Activated CD4-positive, CD25-positive, alpha-beta regulatory T cell treated with anti-CD3 and anti-CD28 coated beads, Interleukin-2, amount 50 U/mL, for 16 hours (primary cell): ENCODE data around the gene EPHB6.

Source experiments
- DNase-seq: peaks from one replicate; pipeline ENCODE4 v3.0.0-alpha.2; 2020; ENCODE audit warnings: low read depth, low spot score

EPHB6 gene, protein sequence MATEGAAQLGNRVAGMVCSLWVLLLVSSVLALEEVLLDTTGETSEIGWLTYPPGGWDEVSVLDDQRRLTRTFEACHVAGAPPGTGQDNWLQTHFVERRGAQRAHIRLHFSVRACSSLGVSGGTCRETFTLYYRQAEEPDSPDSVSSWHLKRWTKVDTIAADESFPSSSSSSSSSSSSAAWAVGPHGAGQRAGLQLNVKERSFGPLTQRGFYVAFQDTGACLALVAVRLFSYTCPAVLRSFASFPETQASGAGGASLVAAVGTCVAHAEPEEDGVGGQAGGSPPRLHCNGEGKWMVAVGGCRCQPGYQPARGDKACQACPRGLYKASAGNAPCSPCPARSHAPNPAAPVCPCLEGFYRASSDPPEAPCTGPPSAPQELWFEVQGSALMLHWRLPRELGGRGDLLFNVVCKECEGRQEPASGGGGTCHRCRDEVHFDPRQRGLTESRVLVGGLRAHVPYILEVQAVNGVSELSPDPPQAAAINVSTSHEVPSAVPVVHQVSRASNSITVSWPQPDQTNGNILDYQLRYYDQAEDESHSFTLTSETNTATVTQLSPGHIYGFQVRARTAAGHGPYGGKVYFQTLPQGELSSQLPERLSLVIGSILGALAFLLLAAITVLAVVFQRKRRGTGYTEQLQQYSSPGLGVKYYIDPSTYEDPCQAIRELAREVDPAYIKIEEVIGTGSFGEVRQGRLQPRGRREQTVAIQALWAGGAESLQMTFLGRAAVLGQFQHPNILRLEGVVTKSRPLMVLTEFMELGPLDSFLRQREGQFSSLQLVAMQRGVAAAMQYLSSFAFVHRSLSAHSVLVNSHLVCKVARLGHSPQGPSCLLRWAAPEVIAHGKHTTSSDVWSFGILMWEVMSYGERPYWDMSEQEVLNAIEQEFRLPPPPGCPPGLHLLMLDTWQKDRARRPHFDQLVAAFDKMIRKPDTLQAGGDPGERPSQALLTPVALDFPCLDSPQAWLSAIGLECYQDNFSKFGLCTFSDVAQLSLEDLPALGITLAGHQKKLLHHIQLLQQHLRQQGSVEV

DNA sequence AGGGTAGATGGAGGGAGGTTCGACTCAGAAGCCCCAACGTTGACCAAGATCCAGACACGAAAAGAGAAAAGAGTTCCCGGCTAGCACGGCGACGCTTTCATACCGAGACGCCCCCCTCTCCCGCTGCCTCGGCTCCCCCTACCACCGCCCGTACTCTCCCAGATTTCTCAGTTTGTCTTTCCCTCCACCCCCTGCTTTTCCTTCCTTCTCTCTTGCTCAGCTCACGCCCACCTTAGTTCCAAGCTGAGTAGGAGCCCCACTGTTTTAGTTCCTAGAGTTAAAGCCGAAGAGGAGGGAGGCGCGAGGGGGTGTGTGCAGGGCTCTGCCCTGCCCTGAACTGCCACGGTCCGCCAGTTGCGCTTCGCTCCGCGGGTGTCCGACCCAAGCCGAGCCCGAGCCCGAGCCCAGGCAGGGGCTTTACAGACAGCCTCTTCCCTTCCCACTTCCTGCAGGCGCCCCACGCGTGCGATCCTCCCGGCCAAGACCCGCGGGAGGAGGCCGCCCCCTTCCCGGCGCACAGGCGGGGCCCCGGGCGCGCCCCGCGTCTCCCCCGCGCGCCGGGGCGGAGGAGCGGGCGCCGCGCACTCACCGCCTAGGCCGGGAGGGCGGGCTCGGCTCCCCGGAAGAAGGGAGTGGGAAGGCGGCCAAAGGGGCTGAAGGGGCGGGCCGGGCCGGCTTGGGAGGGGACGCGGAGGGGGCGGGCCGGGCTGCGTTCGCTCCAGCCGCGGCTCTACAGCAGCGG, at the start of gene EPHB6:
Gene EPHB6, plus strand, starts transcription at position 705 of the 742 bp plus-strand sequence. CDS start 8,152 bp downstream, outside the sequence.
- peak; percentile 21 for DNase-seq

DNA sequence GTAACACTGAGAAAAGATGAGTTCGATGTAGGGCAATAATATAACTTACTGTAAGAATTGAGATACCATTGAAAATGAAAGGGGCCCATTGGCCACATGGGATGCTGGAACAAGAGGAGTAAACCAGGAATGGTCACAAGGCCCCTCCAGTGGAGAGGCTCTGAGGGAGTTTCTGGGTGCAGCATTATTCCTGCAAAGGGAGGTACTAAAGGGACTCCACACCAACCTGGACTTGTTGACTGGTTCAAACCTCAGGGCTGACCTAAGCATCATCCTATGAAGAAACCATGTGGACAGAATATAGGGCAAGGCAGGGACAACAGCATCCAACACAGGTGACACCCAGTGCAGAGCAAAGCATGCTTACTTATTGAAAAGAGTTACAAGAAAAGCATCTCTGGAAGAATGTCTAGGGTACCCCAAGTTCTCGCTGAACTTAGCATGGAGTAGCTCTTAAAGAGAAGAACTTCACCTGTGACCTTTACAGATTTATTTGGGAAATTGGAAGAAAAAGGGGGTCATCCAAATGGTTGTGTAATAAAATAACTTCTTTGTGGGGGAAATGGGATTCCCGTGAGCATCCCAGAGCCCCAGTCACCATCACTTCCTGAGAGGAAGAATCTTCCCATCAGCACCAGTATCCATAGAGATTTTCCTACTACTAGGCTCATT, 49.4 kb upstream of the EPHB6 start:
- DNase-seq: no peak

DNA sequence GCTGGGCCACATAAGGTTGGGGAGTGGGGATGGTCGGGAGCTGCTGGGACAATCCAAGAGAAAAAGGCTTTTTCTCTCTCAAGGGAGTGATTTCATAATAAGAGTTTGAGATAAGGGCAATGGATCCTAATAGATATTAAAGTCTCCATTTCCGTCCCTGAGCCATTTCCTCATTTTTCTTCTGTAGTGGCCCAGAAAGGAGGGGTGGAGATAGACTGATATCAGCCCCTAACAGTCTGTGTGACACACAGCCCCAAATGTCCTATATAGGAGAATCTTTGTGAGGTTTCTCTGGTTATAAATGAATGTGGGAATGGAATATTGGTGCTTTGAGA, 48.9 kb upstream of the EPHB6 start:
- DNase-seq: no peak

DNA sequence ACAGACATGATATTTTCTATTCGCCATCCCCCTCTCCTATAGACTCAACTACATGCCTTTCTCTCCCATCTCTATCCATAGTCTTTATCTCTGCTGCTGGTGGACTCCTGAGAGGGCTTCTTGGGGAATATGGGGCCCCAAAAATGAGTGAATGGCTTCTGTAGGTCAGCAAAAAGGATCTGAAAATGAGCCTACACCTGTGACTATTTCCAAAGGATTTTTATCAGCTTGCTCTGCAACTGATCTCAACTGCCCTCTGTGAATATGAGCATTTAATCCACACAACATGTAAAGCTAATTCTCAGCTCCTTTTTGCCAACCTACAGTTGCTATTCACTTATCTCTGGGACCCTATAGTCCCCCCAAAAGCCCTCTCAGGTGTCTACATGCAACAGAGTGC, 47.9 kb upstream of the EPHB6 start:
- DNase-seq: no peak

DNA sequence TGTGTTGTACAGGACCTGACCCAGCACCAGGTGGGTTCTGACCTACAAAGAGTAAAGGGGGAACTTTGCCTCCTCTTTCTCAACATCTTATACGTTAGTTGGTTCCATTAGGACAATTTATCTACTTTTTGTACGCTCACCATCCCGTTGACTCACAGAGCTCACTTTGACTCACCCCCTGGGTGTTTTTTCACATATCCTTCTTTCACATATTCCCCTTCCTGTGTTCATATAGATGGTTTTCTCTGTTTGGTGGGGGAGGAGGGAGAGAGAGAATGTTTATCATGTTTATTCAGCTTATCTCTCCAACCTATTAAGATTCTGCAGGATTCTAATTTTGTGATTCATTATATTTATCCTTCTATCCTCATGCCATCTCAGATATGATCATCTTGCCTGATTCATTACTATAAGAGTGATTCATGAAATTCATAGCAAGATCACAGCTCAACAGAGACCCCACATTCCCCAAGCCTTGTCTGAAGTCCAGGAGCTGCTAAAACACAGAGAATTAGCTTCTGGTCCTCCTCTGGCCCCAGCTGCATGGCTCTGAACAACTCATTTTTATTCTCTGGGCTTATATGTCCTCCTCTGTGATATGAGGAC, 46.9 kb upstream of the EPHB6 start:
- DNase-seq: no peak

DNA sequence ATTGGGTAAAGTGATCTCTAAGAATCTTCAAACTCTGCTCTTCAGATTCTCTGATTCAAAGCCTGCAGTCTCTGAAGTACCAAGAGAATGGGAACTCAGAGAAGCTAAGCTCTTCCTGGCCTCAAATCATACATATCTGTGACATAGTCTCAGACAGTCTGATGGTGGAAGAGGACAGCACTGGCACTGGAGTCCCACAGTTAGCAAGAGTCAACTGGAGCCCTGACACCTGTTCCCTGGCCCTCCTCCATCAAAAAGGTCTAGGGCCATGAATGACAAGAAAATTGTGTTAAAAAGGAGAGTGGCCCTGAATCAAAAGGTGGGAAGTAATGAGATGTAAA, 46.4 kb upstream of the EPHB6 start:
- no peak for DNase-seq

DNA sequence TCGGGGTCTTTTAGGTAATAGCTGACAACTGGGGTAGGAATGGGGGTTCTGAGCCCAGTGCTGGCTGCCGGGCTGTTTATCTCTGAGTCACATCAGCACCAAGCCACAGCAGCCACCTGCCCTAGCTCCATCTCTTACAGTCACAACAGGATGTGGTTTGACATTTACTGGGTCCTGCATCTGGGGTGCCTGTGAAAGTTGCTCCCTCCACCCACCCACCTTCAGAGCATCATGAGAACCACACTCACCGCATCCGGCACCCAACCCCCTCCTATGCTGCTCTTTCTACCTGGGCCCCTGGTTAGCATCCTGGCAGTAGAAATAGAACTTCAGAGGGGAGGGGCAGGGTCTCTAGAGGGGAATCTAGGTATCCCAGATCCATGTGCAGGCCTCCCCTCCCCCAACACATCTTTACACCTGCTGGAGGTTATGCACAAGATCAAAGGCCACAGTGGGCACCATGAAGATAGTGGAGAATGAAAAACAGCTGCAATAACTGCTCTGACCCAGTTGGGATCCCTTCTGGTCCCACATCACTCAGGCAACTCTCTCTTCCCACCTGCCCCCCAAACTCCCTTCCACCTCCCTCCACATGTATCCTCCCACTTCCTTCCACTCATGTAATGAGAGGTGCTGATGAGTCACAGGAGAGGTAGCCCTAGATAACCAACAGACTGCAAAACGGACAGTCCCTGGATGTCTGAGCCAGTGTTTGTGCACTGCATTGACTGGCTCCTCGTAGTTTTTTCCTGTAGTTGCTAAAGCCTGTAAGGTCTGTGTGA, 45.9 kb upstream of the EPHB6 start:
- DNase-seq: peak; percentile 89

DNA sequence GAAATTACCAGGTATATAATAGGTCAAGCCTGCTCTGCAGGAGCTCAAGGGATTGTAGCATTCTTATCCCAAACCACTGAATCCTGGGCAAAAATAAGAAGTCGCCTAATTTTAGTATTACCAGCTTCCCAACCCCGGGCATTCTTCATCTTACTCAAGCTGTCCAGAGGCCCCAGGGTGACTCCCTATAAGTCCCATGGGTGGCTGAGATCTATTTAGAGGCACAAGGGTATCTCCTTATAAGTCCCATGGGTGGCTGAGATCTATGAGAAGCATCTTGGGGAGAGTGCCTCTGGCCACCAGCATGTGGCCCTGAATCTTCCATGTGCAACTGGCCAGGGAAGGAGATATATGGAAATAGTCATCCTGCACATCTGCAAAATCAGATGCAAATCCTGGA, 45.2 kb upstream of the EPHB6 start:
- no peak for DNase-seq

DNA sequence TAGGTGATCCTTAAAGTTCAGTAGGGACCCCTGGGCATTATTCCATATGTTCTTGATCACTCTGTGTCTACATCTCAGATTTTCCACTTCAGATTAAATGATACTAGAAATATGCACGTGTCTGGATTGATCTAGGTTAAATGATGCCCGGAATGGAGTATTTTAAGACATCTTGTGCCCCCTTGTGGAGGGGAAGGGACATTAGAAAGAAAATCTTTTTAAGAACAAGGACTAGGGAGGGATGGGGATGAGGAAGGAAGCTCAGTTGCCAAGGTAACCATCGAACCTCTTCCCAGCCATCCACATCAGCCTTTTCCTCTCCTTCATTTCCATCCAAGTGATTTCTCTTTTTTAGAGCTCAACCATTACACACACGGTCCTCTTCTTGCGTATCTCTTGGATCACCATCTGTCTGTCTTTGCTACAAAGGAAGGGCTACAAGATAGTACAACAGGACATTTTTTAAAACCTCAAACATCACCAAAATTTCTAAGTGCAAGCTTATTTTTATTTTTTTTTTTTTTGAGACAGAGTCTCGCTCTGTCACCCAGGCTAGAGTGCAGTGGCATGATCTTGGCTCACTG, 43.6 kb upstream of the EPHB6 start:
- peak; percentile 45 for DNase-seq

DNA sequence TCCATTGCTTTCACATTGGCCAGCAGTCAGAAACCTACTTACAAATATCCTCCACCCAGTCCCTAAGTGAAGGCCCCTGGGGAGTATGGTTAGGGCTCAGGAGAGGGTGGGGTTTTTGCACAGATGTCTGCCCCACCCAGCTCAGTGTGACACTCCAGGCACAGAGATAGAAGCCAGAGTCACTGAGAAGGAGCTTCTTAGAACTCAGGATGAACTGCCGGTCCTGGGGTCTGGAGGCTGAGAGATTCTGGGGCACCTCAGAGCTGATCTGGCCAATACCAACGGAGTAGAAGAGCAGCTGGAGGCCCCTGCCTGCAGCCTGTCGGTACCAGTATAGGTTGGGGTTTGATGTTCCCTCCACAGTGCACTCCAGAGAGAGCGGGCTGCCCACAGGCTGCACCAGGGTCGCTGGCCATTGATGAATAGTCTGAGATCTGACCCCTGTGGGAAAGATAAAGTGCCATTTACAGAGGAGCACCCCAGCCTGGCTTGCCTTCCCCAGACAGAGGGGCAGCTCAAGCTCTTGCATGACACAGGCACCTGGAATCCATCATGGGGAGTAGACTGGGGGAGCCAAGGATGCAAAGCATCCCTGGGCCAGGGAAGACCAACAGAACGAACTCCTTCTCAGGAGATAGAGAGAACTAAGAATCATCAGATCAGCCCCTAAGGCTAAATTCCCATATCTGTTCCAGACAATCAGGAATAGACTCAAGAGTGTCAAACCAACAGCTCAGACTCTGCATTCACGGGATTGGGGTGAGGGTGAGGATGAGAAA, 42.2 kb upstream of the EPHB6 start:
- no peak for DNase-seq

DNA sequence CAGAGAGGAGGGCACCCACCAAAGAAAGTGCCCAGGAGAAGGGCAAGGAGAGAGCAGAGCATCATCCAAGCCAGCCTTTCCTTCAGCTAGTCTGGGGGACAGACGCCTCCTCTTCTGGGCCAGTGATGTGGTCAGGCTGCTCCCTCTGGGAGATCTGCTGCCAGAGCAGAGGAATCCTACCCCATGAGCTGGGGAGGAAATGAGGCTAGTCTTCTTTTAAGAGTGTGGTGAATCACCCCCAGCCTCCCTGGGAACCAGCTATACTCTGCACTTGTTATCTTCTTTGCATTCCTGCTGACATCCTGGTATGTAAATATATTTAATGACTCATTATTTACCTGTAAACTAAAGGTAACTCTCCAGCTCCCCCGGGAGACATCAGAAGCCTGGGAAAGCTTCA, 41.6 kb upstream of the EPHB6 start:
- no peak for DNase-seq

DNA sequence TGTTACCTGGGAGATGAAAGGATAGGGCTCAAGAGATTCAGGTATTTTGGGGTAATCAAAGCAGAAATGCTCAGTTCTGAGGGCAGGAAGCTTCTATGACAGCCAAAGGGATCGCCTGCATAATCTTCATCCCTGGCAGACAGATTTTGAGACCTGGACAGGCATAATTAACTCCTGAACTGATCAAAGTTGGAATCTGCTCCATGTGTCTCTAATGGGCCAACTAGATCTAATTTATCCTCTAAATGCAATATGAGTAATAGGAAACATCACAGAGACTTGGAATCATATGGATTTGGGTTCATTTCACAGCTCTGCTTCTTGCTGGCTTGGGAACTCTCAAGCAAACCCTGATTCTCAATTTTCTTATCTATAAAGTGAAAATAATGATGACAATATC, 41.2 kb upstream of the EPHB6 start:
- no peak for DNase-seq

DNA sequence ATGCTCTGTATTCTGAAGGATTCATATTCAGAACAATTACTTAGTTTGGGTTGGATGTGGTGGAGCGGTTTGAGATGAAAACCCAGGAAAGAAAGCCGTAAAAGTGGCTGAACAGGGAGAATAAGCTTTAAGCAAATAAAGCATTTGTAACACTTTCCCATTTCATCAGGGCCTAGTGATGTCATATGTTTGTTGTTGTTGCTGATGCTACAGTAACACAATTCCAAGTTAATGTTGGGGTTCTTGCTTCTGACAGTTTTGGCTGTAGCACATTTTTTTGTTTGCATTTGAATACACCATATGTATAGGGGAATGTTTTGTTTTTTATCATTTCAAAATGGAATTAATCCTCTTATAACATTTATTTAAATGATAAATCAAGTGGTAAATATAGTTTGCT, 40.4 kb upstream of the EPHB6 start:
- DNase-seq: no peak

DNA sequence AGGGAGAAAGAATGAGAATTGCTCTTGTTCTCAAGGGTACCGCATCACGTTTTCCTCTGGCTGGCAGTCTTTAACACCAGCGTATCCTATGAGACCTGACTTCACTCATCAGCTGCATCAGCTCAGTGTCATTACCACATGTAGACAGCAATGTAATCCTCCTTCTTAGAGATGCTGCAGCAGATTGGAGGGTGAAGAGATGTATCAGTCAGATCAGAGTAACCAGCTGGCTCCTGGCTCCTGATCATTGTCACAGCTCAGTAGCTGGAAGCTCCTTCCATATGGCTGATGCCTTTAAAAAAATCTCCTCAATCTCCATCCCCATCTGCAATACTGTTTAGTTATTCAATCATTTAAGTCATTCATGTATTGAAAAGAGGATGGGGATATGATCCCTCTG, 39.7 kb upstream of the EPHB6 start:
- DNase-seq: no peak

DNA sequence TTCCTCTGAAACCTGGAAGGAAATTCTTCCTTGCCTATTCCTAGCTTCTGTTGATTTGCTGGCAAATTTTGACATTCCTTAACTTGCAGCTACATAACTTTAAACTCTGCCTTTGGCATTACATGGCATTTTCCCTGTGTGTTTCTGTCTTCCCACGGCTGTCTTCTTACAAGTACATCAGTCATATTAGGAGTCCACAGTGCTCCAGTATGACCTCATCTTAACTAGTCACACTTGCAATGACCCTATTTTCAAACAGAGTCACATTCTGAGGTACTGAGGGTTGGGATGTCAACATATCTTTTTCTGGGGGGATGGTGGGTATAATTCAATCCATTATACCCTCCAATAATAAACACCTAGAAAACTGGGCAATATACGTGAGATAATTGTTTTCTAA, 37.4 kb upstream of the EPHB6 start:
- no peak for DNase-seq

DNA sequence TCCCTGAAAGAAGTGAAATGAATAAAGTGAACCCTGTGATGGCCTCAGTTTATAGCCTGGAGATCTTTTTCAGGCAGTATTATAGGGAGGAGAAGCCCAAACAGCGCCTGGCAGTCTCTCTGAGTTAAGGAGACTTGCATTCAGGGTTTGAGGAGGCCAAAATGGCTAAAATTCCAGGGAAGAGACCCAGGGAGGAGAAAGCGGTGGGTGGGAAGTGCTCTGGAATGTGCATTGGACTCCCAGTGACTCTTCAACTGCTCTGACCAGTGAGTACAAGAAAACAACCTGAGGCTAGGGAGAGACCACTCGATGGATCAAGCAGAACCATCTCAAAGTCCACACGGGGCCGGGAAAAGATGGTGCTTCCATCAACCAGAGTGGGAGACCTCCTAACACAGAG, 35.3 kb upstream of the EPHB6 start:
- DNase-seq: no peak

DNA sequence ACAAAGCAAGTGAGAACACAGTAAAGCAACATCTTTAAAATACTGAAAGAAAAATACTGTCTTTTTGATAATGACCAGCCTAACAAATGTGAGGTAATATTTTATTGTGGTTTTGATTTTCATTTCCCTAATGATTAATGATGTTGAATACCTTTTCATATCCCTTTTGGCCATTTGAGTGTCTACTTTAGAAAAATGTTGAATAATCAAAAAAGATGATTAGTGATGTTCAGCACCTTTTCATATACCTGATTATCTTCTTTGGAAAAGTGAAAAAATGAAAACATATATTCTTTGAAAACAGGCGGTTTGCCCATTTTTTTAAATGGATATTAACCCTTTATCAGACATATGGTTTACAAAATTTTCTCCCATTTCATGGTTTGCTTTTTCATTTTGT, 32.2 kb upstream of the EPHB6 start:
- no peak for DNase-seq

DNA sequence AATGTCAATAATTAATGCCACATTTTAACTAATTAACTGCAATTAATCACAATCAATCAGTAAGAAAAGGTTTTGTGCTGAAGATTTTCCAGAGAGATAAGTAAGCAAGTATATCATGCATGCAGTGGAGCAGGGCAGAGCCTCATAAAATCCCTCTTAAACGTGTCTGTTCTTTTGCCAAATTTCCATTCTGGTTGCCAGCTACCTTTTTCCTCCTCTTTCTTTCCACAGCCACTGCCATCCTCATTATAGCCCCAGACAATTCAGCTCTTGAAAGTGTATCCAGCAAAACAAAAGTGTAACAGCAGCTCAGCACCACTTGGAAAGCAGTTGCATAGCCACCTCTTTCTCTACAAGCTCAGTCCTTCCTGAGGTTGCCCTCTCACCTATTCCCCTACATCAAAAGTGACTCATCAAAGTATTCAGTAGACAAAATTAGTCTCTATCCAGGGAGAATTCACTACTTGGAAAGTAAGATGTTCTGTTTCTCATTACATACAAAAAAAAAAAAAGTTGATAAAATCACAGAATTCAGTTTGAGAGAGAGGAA, 26.9 kb upstream of the EPHB6 start:
- DNase-seq: no peak

DNA sequence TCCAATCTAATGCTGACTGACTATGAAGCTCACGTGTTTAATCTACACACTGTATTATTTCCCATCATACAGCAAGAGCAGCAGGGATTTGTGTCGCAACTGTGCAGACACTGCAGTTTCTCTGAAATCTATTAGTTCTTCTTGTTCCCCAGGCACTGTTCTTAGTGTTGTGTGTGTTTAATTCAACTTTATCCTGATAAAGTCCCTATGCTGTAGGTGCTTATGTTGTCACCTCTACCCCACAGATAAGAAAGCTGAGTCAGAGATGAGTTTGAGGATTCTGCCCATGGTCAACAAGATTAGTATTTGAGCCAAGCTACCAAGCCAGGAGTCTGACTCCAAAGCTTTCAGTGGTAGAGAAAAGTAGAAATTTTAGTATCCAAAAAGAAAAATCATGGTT, 22.5 kb upstream of the EPHB6 start:
- DNase-seq: no peak
